NCI-H2081 (cell line): Measurements from ENCODE around the gene GPR176.

Experiments used
- DNase-seq, 2 experiments: peaks; one replicate each; lab custom pipeline; 2025; lab: John Stamatoyannopoulos, UW

Gene GPR176

DNA sequence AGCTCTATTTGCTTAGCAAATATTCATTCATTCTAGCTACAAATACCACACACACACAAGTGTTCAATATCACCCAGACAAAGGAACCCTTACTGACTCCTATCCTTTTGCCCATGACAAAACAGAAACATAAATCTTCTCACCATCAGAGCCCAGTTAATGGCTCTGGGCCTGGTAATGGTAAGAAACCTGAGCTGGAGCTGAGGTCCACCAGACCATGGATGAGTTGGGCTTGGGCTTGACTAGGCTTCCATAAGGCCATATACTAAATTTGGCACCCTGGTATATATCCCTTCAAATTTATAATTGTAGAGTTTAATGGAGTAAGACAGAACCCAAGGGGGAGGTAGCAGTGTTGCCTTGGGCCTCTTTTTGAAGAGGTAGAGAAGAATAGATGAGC is 29.4 kb downstream of the GPR176 start:
- no peak for DNase-seq

DNA sequence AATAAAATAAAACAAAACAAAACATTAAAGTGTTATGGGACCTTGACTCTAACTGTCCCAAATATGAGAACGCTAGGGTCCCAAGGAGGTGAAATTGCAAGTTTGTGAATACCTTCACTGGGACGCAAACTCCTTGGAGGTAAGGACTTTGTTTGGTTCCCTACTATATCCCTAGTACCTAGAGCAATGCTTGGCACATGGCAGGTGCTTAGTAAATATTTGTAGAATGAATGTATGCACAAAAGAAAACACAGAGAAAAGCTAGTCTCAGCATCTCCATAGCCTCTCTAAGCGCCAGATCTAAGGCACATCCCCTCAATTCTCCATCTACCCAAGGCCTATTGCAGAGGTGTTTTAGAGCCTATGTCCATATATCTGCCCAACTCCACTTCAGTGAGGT is 30.5 kb downstream of the GPR176 start:
- DNase-seq: no peak

DNA sequence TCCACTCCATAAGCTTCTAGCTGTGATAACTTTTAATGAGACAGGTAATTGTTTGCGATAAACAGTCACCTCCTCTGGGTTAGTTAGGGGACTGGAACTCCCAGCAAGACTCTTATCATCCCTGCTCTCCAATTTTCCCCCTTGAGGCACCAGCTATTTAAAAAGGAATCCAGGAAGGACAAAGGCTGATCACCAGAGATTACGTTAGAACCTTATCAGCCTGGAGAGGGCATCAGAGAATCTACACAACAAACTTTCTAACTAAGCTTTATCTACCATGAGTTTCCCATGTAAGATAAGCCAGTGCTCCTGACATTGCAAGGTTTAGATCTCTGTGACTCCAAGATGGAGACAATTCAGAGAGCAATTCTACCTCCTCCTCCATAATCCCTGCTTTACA is 31.3 kb downstream of the GPR176 start:
- DNase-seq: no peak

DNA sequence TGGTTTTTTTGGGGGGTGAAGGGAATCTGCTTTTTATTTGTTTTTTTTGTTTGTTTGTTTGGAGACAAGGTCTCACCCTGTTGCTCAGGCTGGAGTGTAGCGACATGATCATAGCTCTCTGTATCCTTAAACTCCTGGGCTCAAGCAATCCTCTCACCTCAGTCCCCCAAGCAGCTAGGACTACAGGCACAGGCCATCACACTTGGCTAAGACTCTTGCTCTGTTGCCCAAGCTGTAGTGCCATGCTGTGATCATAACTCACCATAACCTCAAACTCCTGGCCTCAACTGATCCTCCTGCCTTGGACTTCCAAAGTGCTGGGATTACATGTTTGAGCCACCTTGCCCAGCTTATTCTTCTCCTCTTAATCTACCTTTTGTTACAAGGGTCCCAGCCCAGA is 31.8 kb downstream of the GPR176 start:
- no peak for DNase-seq

DNA sequence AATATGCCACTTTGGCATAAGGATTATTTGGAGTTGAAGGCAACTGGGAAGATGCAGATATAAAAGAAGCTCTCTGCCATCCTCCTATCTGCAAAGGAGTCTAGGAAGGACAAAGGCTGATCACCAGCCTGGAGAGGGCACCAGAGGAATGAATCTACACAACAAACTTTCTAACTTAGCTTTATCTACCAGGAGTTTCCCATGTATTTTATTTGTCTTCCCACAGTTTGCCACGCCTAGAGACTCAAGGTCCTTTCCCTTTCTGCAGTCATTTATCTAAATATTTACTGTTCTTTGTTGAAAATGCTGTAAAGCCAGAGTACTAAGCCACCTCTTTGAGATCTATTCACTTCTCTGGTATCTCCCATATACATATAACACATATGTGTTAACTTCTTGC is 32.2 kb downstream of the GPR176 start:
- no peak for DNase-seq

DNA sequence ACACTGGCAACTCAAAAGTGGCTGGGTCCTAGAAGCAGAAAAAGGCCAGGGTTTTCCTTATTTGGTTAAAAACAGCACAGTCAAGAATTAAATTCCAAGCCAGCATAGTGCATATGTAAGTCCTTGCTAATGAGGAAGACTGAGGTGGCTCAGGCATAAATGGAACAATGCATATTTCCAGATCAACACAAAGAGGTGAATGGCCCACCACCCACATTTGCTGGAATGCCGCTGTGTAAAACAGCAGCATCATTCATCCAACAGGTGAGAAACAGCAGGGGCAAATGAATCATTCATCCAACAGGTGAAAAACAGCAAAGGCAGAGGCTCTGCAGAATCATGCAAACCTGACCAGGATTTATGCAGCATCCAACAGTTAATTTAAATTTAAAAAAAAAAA is 32.9 kb downstream of the GPR176 start:
- DNase-seq: no peak

DNA sequence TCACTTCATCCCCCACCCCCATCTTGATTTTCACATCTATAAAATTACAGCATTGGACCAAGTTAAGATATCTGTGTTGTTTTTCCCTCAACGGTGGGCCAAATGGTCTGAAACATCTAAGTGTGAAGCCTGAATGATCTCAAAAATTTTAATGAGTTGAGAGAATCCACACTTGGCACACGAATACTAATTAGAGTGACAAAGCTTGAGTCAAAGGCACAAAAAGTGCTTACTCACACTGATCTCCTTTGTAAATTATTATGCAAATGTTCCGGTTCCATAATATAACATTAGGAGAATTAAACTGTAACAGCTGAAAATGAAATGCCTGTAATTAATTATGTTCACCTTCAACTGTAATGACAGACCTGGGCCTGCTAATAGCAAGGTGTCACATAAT is 33.6 kb downstream of the GPR176 start:
- no peak for DNase-seq

DNA sequence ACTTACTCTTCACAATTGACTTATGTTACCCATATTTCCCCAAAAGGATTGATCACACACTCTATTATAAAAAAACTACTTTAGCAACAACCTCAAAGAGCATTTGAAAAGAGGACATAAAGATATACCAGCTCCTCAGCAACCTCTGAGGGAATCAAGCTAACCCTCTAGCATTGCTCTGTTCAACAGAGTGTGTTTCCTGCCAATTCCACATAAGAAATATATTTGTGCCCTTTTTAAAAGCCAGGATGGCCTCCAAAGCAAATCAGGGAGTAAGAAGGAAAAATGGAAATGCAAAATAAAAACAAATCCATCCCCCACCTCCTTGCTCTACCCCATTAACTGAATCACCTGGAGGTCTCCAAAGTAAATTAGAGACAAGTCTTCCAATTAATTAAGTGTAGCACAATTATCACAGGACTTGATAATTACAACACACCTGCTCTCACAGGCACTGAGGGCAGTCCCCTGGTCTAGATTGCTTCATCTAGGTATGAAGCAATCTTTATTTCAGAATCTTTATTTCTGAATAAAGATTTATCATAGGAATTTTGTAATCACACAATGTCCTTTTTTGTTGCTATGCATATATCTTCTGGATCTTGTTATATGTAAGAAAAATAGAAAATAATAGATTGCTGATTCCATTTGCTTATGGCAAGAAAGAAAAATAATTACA is 34.8 kb downstream of the GPR176 start:
- DNase-seq: no peak

DNA sequence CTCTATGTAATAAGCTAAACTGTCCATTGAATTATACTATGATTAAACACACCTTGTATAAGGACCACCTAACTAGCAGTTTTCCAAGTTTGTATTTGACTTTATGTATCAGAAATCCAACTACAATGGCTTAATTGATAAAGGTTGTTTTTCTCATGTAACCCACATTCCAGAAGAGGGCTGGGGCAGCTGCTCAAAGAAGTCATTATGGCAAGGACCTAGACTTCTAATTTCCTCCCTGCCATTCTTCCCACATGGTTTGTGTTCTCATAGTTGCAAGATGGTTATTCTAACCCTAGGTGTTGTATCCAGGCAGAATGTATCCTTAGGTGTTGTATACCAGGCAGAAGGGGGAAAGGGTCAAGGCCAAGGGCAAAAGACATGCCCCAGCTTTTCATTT is 35.7 kb downstream of the GPR176 start:
- DNase-seq: no peak

DNA sequence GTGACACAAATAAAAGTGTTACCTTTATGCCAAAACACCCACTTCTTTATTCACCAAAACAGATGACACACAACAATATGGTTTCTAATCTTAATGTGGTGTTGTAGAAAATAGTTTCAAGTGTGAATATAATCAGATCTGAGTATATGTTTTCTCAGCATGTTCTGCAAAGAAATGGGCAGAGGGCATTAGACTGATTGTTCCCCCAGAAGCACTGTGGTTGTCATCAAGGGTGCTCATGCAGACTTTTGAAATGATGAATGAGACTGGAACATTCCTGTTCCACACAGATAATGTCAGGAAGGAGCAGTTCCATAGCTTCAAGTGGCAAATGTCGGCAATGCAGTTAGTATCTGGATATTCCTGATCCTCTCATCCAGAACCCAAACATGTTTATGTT is 37.5 kb downstream of the GPR176 start:
- DNase-seq: no peak

DNA sequence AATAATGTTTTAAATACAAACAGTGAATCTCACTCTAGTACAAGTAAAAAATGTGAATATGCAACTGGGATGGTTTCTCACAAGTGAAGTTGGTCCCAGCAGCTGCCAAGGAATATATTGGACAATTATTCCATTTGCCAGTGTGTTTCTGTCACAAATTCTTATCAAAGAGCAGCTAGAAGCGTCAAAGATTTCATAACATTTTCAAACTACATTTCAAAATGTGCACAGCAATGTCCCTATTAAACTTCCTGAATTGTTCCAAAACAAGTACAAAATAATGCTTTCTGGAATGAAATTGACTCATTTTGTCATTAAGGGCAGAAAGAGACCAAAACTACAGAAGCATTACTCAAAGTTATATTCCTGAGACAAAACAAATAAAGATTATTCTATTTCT is 38.3 kb downstream of the GPR176 start:
- no peak for DNase-seq

DNA sequence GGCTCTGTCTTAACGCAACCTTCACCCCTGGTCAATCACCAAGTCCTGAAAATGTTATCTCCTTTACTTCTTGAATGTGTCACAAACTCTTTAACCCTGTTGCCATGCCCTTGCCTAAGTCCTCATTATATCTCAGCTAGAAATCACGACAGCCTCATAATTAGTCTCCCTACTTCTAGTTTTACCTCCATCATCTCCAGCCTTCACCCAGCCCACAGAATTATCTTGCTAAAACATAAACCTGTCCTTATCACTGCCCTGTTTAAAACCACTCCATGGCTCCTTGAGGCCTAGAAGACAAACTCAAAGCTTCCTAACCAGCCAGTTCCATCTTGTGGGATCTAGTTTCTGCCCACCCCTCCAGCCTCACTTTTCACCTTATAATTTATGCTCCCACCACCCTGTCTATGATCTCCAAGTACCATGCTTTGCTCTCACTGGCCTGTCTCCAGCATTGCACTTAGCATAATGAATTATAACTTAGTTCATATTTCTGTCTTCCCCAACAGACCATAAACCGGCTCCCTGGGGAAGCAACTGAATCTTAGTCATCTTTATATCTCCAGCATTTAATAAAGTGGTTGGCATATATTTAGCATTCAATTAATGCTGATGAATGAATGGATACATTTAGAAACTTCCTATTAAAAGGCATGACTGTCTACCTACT is 39.2 kb downstream of the GPR176 start:
- DNase-seq: no peak

DNA sequence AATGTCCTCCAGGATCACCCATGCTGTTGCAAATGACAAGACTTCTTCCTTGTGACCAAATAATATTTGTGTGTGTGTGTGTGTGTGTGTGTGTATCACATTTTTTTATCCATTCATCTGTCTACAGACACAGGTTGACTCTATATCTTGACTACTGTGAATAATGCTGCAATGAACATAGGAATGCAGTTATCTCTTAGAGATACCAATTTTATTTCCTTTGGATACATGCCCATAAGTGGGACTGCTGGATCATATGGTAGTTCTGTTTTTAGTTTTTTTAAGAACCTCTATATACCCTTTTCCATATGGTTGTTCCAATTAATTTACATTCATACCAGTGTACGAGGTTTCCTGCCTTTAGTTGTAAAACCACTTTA is 41.7 kb downstream of the GPR176 start:
- DNase-seq: no peak

DNA sequence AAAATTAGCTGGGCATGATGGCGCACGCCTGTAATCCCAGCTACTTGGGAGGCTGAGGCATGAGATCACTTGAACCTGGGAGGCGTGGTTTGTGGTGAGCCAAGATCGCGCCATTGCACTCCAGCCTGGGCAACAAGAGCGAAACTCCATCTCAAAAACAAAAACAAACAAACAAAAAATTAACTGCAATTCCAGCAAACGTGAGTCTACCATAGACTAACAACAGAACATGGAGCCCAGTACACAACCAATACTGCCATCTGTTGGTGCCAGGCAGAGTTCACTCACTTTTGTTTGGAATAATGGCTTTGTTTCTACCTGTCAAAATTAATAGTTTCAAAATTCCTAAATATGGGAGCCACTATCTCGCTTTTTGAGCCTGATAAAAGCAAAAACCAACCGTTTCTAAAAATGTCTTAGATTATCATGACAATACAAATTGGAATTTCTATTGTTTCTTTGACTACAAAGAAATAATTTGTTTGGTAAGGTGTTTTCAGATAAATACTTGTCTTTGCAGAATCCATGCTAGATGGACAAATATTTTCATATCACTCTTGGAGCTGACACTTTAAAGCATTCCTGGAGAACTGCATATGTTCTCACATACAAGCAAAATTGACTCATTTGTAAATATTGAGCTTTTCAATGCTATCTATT is 45.0 kb downstream of the GPR176 start:
- DNase-seq: peak; percentile 36 to 65

DNA sequence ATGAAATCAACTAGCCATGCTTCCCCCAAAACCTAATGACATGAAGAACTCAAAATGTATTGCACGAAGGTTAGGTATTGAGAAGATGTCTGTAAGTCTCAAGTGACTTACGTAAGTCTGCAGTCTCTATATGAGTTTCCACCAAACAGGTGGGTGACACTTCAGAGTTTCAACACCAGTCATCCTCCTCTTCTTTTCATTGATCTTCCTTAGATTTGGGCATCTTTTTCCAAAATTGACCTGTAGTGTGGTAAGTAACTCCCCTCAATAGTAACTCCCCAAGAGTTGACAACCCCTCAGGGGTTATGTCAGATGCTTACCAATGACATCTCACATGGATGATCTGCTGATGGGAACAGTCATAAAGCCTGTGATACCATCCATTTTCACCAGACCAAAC is 46.1 kb downstream of the GPR176 start:
- DNase-seq: no peak

DNA sequence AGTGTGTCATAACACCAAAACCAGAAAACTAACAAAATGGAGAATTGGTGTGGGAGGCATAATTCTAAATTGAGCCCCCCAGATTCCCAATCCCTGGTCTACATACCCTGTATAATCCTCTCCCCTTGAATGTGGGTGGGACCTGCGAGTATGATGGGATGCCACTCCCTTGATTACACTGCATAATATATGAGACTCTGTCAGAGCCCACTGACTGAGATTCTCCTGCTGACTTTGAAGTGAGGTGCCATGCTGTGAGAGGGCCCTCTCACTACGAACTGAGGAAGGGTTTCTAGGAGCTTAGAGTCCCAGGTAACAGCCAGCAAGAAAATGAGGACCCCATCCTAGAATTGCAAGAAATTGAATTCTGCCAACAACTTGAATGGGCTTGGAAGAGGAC is 49.5 kb downstream of the GPR176 start:
- DNase-seq: no peak

DNA sequence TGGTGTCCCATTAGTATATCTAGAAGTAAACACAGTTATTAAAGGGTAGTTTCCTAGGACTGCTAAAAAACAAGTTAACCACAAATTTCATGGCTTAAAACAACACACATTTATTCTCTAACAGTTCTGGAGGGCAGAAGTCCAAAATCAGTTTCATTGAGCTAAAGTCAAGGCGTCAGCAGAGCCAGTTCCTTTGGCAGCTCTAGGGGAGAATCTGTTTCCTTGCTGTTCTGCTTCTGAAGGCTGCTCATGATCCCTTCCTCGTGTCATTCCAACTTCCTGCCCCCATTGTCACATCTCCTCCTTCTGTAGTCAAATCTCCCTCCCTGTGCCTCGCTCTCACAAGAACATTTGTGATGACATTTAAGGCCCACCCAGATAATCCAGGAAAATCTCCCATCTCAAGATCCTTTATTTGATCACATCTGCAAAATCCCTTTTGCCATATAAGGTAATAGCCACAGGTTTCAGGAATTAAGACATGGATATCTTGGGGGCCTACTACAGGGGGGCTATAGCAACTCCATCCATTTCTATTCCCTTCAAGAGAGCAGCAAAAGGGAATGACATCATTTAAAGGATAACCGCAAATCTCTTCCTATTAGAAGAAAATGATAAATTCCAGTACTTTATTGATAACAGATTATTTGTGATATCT is 50.1 kb downstream of the GPR176 start:
- DNase-seq: no peak

DNA sequence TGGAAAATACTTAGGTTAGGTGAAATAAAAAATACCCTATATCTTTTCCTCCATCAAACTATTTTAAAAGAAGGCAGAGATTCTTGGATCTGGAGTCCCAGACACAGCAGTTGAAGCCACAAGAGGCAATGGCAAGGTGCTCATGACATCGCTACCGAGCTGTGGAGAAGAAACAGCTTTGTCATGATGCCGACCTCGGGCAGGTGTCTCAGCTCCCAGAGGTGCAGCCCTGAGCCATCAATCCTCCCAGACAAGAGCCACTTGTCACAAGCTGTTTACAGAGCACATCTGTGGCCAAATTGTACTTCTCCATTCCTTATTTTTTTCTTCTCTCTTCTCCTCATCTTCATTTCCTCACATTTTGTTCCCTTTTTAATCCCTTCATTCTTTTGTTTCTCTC is 50.8 kb downstream of the GPR176 start:
- no peak for DNase-seq

DNA sequence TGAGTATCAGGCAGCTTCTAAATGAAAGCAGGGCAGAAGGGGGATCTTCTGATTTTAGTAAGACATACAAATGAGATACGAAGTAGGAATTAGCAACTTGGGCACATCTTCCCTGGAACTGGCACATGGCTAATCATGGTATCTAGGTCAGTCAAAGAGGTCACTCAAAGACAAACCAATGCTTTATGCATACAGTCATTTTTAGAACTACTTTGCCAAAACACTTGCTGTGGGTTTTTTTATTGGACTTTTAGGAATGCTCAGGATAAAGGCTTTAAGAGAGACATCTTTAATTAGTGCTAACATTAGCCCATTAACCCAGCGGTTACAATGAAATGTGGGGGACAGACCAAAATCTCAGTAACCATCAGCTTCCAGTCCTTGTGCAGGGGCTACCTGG is 51.7 kb downstream of the GPR176 start:
- DNase-seq: no peak

DNA sequence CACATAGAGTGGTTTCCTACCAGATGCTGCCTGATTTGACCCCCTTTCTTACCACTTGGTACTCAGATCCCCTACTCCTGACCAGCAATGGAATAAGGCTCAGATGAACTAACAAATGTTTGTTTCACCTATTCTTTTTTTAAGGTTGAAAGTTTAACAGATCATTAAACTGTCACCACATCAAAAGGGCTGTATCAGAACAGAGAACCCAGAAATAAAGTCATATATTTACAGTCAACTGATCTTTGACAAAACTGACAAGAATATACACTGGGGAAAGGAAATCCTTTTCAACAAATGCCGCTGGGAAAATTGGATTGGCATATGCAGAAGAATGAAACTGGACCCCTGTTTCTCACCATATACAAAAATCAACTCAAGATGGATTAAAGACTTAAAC is 56.0 kb downstream of the GPR176 start:
- DNase-seq: no peak

DNA sequence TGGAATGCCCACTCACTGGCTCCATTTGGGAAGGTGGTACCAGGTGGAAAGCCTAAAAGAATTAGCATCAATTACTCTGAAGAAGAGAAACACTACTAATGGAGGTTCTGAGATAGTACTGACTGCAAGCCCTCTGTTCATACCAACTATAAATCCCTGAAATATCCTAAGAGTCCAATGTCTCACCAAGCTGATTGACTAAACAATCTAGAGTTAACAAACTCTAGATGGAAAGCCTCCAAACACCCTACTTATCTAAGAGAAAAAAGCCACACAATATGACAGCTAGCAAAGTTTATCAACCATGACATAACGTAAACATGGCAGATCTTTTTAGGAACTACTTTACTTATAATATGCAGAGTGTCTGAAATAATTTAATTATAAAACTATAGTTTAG is 59.2 kb downstream of the GPR176 start:
- DNase-seq: no peak

DNA sequence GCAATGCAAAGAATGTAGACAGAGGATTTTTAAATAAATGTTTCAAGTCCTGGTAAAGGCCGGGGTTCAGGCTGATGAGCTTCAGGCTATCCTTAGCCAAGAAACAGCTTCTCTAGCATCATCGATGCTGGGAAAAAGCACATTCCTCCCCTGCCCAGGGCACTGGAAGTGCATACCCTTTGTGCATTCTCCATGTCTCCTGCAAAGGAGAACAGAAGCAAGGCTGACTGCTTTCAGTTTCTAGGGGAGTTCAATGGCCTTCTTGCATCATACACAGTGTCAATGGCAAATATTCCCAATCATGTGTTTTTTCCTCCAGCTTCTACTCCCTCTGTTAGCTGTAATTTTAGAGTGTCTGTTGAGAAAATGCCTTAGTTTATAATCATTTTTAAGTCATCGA is 59.9 kb downstream of the GPR176 start:
- DNase-seq: no peak

DNA sequence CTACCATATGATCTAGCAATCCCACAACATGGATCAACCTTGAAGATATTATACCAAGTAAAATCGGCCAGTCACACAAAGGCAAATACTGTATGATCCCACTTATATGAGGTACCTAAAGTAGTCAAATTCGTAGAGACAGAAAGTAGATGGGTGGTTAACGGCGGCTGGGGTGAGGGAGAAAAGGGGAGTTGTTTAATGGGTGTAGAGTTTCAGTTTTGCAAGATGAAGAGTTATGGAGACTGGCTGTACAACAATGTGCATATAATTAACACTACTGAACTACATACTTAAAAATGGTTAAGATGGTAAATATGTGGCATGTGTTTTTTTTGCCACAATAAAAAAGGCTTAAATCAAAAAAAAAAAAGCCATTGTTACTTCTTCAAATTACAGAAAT is 60.4 kb downstream of the GPR176 start:
- DNase-seq: no peak
